ENCODE measurements around the gene NTF3.

DNA sequence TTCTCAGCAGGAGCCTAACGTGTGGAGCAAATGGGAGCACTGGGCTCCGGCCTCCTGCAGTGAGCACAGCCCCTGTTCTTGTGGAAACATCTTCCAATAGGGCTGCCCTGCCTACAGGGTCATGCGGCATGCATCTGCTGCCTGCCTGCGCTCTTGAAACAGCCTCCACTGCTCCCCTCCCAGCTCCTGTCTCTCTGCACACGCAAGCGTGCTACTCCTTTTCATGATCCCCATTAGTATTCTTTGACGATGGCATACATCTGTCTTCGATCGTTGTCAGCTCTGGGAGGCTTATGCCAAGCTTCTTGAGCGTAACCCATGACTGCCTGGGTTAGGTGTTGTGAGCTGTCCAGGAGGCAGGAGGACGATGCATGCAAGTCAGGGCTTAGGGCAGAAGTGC lies 23.1 kb downstream of the NTF3 start:
- TF ChIP-seq POLR2A (IDR thresholded peaks at IDR 0.05), result no peak
- no peak for TF ChIP-seq EP300 (IDR thresholded peaks at IDR 0.05)
